Middle frontal gyrus (tissue), 1 donor: ENCODE results near the gene EXD3.
"Not testable (repeated sequence)": the region's sequence is repeated elsewhere in the genome, so short reads cannot be mapped to it uniquely, and the experiment has no call there.

Source experiments
- DNase-seq: peaks from one replicate; pipeline ENCODE4 v3.0.0-alpha.2; 2015; ENCODE audit warnings: low spot score; ENCODE audit errors: extremely low spot score

EXD3 gene

DNA sequence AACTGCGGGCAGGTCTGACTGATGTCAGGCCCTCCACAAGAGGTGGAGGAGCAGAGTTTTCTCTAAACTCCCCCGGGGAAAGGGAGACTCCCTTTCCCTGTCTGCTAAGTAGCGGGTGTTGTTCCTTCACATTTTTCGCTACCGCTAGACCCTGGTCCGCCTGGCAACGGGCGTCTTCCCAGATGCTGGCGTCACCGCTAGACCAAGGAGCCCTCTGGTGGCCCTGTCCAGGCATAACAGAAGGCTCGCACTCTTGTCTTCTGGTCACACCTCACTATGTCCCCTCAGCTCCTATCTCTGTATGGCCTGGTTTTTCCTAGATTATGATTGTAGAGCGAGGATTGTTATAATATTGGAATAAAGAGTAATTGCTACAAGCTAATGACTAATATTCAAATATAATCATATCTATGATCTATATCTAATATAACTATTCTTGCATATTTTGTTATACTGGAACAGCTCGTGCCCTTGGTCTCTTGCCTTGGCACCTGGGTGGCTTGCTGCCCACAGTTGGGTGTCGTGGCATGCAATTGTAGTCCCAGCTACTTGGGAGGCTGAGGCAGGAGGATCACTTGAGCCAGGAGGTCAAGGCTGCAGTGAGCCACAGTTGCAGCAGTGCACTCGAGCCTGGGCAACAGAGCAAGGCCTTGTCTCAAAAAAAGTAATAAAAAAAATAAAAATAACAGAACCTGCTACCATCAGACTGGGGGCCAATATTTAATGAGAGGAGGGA, 160.6 kb downstream of the EXD3 start:
- DNase-seq: not testable (repeated sequence)
